ENCODE results near the gene ENAH. TPM values are rescaled to one million over a fixed set of nuclear protein-coding genes. Genes with fewer than 3 reads are reported as not detected.

Gene ENAH
- polyA plus RNA-seq, 1 donor (not counting 4 experiments of a cell fraction or from before 2014, with no cell fraction given): 61.0 TPM

DNA sequence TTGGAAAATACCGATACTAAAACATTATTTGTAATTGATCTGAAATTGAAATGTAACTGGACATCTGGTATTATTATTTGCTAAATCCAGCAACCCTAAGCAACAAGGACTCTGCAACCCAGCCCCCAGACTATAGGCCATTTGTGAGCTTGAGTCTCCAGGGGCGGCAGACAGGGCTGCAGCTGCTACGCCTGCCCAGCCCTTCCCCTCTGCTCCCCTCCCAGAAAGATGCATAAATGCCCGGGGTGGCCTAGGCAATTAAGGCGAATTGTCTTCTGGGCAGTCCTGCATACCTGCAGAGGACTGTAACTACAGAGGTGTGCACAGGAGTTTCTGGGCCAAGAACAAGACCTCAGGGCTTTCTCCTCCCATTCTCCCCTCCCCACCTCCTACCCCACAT, 183.9 kb downstream of the ENAH start:
- dilution Hi-C loops (cut with MboI; ENCODE audit: extremely low pct_ligation_motif_present, low sequenced_read_pairs): loop anchor here (25.0 kb wide), 1 partner anchor 518 kb away; the partner anchor contains the start of gene SDE2
- H3K27me3 ChIP-seq (ENCODE audit: control insufficient read depth, extremely low read depth, insufficient read depth, low read length): no peaks in the 10 kb centered on the region
- FAIRE-seq: no peak
- no peaks in the 10 kb centered on the region for H4K20me1 ChIP-seq (ENCODE audit: control insufficient read depth, extremely low read depth, insufficient read depth, low read length)
- no peak overlapping the region for H2AFZ ChIP-seq (ENCODE audit: control insufficient read depth, low read length)
- no peak for DNase-seq (ENCODE audit: low read depth, low spot score)
- no peak overlapping the region for H3K27ac ChIP-seq (ENCODE audit: control insufficient read depth, insufficient read depth, low read length)
- no peak overlapping the region for H3K9ac ChIP-seq (ENCODE audit: control insufficient read depth, extremely low read depth, insufficient read depth, low read length)
- H3K79me2 ChIP-seq (ENCODE audit: control insufficient read depth, insufficient read depth, low read length): no peaks in the 10 kb centered on the region
- H3K4me1 ChIP-seq (ENCODE audit: control insufficient read depth, extremely low read depth, insufficient read depth, low read length): peaks cover under 1% of the 10 kb centered on the region
- H3K9me1 ChIP-seq (ENCODE audit: control insufficient read depth, extremely low read depth, insufficient read depth, low read length): no peaks in the 10 kb centered on the region
- TF ChIP-seq, protein P1, sequence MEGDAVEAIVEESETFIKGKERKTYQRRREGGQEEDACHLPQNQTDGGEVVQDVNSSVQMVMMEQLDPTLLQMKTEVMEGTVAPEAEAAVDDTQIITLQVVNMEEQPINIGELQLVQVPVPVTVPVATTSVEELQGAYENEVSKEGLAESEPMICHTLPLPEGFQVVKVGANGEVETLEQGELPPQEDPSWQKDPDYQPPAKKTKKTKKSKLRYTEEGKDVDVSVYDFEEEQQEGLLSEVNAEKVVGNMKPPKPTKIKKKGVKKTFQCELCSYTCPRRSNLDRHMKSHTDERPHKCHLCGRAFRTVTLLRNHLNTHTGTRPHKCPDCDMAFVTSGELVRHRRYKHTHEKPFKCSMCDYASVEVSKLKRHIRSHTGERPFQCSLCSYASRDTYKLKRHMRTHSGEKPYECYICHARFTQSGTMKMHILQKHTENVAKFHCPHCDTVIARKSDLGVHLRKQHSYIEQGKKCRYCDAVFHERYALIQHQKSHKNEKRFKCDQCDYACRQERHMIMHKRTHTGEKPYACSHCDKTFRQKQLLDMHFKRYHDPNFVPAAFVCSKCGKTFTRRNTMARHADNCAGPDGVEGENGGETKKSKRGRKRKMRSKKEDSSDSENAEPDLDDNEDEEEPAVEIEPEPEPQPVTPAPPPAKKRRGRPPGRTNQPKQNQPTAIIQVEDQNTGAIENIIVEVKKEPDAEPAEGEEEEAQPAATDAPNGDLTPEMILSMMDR (optimal IDR thresholded peaks at IDR 0.05 in 1 of 3, IDR thresholded peaks at IDR 0.05 in 1 of 3, conservative IDR thresholded peaks at IDR 0.05 in 1 of 3; ENCODE audit: extremely low read depth in 1 of 3, insufficient read depth in 2 of 3, low read length in 3 of 3): no peak
- no peak for TF ChIP-seq EZH2 (IDR thresholded peaks at IDR 0.05; ENCODE audit: low read length)
- no peak overlapping the region for H3K4me2 ChIP-seq (ENCODE audit: control insufficient read depth, extremely low read depth, insufficient read depth, low read depth, low read length)
- H3K4me3 ChIP-seq (ENCODE audit: control insufficient read depth in 2 of 3, extremely low read depth in 1 of 3, insufficient read depth in 2 of 3, low read depth in 1 of 3, low read length in 3 of 3): no peak overlapping the region
- H3K9me3 ChIP-seq (ENCODE audit: control insufficient read depth, low read depth, low read length): no peaks in the 10 kb centered on the region
- H3K36me3 ChIP-seq (ENCODE audit: control insufficient read depth in 2 of 2, extremely low read depth in 1 of 2, insufficient read depth in 2 of 2, low read length in 2 of 2): no peaks in the 10 kb centered on the region

DNA sequence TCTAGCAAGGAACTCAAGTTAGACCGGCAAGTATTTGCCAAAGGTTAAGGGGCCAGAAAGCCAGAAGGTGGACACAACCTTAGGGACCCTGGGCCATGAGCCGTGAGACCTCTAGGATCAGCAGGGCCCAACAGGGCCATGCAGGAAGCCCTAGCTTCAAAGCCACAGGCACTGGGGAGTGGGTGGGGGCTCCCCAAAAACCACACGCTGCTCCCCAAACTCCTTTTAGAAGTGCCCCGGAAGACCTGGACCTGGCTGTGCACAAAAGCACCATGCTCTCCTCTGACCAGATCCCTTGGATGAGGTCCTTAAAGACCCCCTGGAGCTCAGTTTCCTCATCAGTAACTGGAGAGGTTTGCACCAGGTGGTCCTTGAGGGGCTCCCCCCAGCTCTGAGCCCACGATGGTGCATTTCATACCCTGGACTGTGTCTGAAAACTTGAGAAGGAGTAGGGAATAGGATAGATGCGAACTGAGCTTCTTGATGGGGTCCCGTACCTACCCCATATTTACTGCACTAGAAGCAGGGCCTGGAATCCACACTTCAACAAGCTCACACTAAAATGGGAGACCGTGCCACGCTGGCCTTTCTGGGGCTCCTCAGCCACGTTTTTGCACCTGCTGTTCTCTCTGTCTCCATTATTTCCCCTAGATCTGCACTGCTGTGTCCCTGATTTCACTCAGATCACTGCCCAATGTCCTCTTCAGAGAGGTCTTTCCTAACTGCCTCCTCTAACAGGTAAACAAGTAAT, 184.5 kb downstream of the ENAH start:
- H2AFZ ChIP-seq (ENCODE audit: control insufficient read depth, low read length): no peak overlapping the region
- no peak overlapping the region for H3K4me3 ChIP-seq (ENCODE audit: control insufficient read depth in 2 of 3, extremely low read depth in 1 of 3, insufficient read depth in 2 of 3, low read depth in 1 of 3, low read length in 3 of 3)
- dilution Hi-C loops (cut with MboI; ENCODE audit: extremely low pct_ligation_motif_present, low sequenced_read_pairs): loop anchor here (25.0 kb wide), 1 partner anchor 519 kb away; the partner anchor contains the start of gene SDE2
- H3K27me3 ChIP-seq (ENCODE audit: control insufficient read depth, extremely low read depth, insufficient read depth, low read length): no peaks in the 10 kb centered on the region
- H3K36me3 ChIP-seq (ENCODE audit: control insufficient read depth in 2 of 2, extremely low read depth in 1 of 2, insufficient read depth in 2 of 2, low read length in 2 of 2): no peaks in the 10 kb centered on the region
- FAIRE-seq (no peak), DNase-seq (ENCODE audit: low read depth, low spot score) (no peak)
- no peak for TF ChIP-seq EZH2 (IDR thresholded peaks at IDR 0.05; ENCODE audit: low read length)
- TF ChIP-seq, protein P1 (optimal IDR thresholded peaks at IDR 0.05 in 1 of 3, IDR thresholded peaks at IDR 0.05 in 1 of 3, conservative IDR thresholded peaks at IDR 0.05 in 1 of 3; ENCODE audit: extremely low read depth in 1 of 3, insufficient read depth in 2 of 3, low read length in 3 of 3): no peak
- no peak overlapping the region for H3K27ac ChIP-seq (ENCODE audit: control insufficient read depth, insufficient read depth, low read length)
- no peak overlapping the region for H3K4me2 ChIP-seq (ENCODE audit: control insufficient read depth, extremely low read depth, insufficient read depth, low read depth, low read length)
- H3K79me2 ChIP-seq (ENCODE audit: control insufficient read depth, insufficient read depth, low read length): no peaks in the 10 kb centered on the region
- H3K9me1 ChIP-seq (ENCODE audit: control insufficient read depth, extremely low read depth, insufficient read depth, low read length): no peaks in the 10 kb centered on the region
- H3K9ac ChIP-seq (ENCODE audit: control insufficient read depth, extremely low read depth, insufficient read depth, low read length): no peak overlapping the region
- no peaks in the 10 kb centered on the region for H4K20me1 ChIP-seq (ENCODE audit: control insufficient read depth, extremely low read depth, insufficient read depth, low read length)
- H3K4me1 ChIP-seq (ENCODE audit: control insufficient read depth, extremely low read depth, insufficient read depth, low read length): peaks cover 7% of the 10 kb centered on the region
- no peaks in the 10 kb centered on the region for H3K9me3 ChIP-seq (ENCODE audit: control insufficient read depth, low read depth, low read length)
